ENCODE data around the gene ZC3H7A.
"Not testable (repeated sequence)": the region's sequence is repeated elsewhere in the genome, so short reads cannot be mapped to it uniquely, and the experiment has no call there.

Gene ZC3H7A

GRCh38 chr16:11819798-11820197, 22.7 kb upstream of the ZC3H7A start:
- H3K4me3 ChIP-seq (replicated peaks; ENCODE audit: low read depth, low read length) = no peak overlapping the region
- no peak for DNase-seq (ENCODE audit: extremely low read depth, low read depth)
- TF ChIP-seq, protein P1, sequence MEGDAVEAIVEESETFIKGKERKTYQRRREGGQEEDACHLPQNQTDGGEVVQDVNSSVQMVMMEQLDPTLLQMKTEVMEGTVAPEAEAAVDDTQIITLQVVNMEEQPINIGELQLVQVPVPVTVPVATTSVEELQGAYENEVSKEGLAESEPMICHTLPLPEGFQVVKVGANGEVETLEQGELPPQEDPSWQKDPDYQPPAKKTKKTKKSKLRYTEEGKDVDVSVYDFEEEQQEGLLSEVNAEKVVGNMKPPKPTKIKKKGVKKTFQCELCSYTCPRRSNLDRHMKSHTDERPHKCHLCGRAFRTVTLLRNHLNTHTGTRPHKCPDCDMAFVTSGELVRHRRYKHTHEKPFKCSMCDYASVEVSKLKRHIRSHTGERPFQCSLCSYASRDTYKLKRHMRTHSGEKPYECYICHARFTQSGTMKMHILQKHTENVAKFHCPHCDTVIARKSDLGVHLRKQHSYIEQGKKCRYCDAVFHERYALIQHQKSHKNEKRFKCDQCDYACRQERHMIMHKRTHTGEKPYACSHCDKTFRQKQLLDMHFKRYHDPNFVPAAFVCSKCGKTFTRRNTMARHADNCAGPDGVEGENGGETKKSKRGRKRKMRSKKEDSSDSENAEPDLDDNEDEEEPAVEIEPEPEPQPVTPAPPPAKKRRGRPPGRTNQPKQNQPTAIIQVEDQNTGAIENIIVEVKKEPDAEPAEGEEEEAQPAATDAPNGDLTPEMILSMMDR (IDR thresholded peaks at IDR 0.05; ENCODE audit: low read depth, low read length, missing control alignments) = no peak

GRCh38 chr16:11818970-11819369, 21.9 kb upstream of the ZC3H7A start:
- DNase-seq (ENCODE audit: extremely low read depth, low read depth); H3K4me3 ChIP-seq (replicated peaks; ENCODE audit: low read depth, low read length): not testable (repeated sequence)

DNA sequence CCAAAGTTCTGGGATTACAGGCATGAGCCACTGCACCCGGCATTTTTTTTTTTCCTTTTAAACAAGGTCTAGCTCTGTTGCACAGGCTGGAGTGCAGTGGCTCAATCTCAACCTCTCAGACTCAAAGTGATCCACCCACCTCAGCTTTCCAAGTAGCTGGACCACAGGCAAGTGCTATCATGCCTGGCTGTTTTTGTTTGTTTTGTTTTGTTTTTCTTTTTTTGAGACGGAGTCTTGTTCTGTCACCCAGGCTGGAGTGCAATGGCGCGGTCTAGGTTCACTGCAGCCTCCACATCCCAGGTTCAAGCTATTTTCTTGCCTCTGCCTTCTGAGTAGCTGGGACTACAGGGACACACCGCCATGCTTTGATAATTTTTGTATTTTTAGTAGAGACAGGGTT, 19.1 kb upstream of the ZC3H7A start:
- no peak overlapping the region for H3K4me3 ChIP-seq (replicated peaks; ENCODE audit: low read depth, low read length)
- DNase-seq (ENCODE audit: extremely low read depth, low read depth) = no peak
- TF ChIP-seq, protein P1 (IDR thresholded peaks at IDR 0.05; ENCODE audit: low read depth, low read length, missing control alignments) = no peak

GRCh38 chr16:11814800-11815199, 17.7 kb upstream of the ZC3H7A start:
- not testable (repeated sequence) for DNase-seq (ENCODE audit: extremely low read depth, low read depth); H3K4me3 ChIP-seq (replicated peaks; ENCODE audit: low read depth, low read length)

DNA sequence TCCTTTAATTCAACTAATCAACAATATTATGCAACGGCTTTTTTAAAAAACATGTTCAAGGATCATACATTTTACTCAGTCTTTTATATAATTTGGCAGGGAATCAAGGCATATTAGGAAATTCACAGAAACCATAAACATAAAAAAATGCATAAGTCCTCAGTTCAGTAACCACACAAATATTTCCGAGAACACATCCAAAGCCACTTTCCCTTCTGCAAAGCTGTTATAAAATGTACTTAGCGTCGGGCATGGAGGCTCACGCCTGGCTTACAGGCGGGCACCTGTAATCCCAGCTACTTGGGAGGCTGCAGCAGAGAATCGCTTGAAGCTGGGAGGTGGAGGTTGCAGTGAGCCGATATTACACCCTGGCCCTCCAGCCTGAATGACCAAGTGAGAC, 9.7 kb upstream of the ZC3H7A start:
- DNase-seq (ENCODE audit: extremely low read depth, low read depth) = no peak
- H3K4me3 ChIP-seq (replicated peaks; ENCODE audit: low read depth, low read length) = no peak overlapping the region
- TF ChIP-seq, protein P1 (IDR thresholded peaks at IDR 0.05; ENCODE audit: low read depth, low read length, missing control alignments) = no peak

DNA sequence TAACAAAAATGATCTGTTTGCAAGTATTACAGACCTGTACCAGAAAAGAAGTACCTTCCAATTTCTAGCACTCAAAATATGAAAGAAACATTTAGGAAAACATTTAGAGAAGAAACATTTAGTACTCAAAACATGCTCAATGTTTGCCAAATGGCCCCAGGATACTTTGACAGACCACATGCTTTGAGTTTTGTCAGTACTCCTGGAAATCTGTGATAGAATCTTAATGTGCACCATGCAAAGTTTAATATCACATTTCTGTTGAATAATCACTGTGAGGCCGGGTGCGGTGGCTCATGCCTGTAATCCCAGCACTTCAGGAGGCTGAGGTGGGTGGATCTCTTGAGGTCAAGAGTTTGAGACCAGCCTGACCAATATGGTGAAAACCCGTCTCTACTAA, 8.5 kb upstream of the ZC3H7A start:
- TF ChIP-seq, protein P1 (IDR thresholded peaks at IDR 0.05; ENCODE audit: low read depth, low read length, missing control alignments) = no peak
- DNase-seq (ENCODE audit: extremely low read depth, low read depth) = no peak
- no peak overlapping the region for H3K4me3 ChIP-seq (replicated peaks; ENCODE audit: low read depth, low read length)

GRCh38 chr16:11801481-11802021, 4.5 kb upstream of the ZC3H7A start:
- no peak for DNase-seq (ENCODE audit: extremely low read depth, low read depth)
- H3K4me3 ChIP-seq (replicated peaks; ENCODE audit: low read depth, low read length) = no peak overlapping the region
- TF ChIP-seq, protein P1 (IDR thresholded peaks at IDR 0.05; ENCODE audit: low read depth, low read length, missing control alignments) = no peak

DNA sequence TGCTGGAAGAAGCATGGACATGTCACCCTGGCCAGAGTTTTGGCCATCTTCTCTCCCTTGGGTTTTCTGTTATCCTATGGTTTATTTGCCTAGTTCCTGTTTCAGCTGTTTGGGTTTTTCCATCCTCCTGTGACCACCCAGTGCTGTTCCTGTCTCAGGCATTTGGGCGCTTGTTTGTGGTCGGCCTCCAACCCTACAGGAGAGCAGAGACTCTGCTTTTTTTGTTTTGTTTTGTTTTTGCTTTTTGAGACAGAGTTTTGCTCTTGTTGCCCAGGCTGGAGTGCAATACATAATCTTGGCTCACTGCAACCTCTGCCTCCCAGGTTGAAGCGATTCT, 3.3 kb upstream of the ZC3H7A start:
- no peak for DNase-seq (ENCODE audit: extremely low read depth, low read depth)
- TF ChIP-seq, protein P1 (IDR thresholded peaks at IDR 0.05; ENCODE audit: low read depth, low read length, missing control alignments) = no peak
- H3K4me3 ChIP-seq (replicated peaks; ENCODE audit: low read depth, low read length) = no peak overlapping the region
